Endothelial cell of umbilical vein (primary cell): ENCODE data around the gene NOTCH3. TPM values are rescaled to one million over a fixed set of nuclear protein-coding genes. Genes with fewer than 3 reads are reported as not detected.
A peak's percentile ranks its signal among the peaks of the same experiment; 100 is the strongest.

Source experiments
- BruUV-seq: library from RNA; stranded (reverse); fragments of 400-500 nt; replicated peaks from 2 replicates; lab custom pipeline; 2021; lab: Mats Ljungman, UMichigan
- CTCF ChIA-PET: fragments of 300-600, 350-600 bp; sonication (Branson Sonifier 250); formaldehyde crosslinking; loops from one replicate; lab custom pipeline; 2021; ENCODE audit warnings: antibody characterized with exemption, inconsistent platforms; lab: Charles Lee
- POLR2A ChIA-PET: fragments of 300-600, 350-600 bp; sonication (Branson Sonifier 250); formaldehyde crosslinking; loops from one replicate; lab custom pipeline; 2021; ENCODE audit warnings: antibody characterized with exemption, inconsistent platforms; lab: Charles Lee
- DNase-seq: peaks from one replicate; pipeline ENCODE4 v3.0.0-alpha.2; 2011; ENCODE audit warnings: low read depth, low spot score
- FAIRE-seq: peaks from 2 replicates; lab custom pipeline; 2011; peaks lifted over from hg19 to GRCh38; lab: Jason Lieb, UNC
- H2AFZ ChIP-seq: 2 replicates; pipeline ENCODE4 v1.6.0; 2012; ENCODE audit warnings: low read depth, low read length, control low read depth, inconsistent platforms
- H3K27ac ChIP-seq: 2 replicates; pipeline ENCODE4 v1.5.1; 2011; ENCODE audit warnings: low read depth, mild to moderate bottlenecking, control low read depth, low read length, moderate library complexity; ENCODE audit not compliant: insufficient read depth
- H3K27me3 ChIP-seq, 2 experiments: 2 replicates each; pipeline versions ENCODE4 v1.6.0 to v1.6.1; 2011; ENCODE audit warnings: low read length in 2 of 2, mixed read lengths in 1 of 2; ENCODE audit not compliant: control insufficient read depth in 2 of 2, insufficient read depth in 2 of 2
- H3K36me3 ChIP-seq, 2 experiments: 2 replicates in 1 of 2; 3 replicates in 1 of 2; pipeline ENCODE4 v1.5.1; 2011; ENCODE audit warnings: low read length in 2 of 2, mild to moderate bottlenecking in 1 of 2, moderate library complexity in 1 of 2; ENCODE audit not compliant: control insufficient read depth in 2 of 2, insufficient read depth in 2 of 2; ENCODE audit errors: extremely low read depth in 1 of 2
- H3K4me1 ChIP-seq: 3 replicates; pipeline ENCODE4 v1.5.1; 2011; ENCODE audit warnings: mild to moderate bottlenecking, low read length; ENCODE audit not compliant: control insufficient read depth, insufficient read depth; ENCODE audit errors: extremely low read depth
- H3K4me2 ChIP-seq: 2 replicates; pipeline ENCODE4 v1.6.1; 2011; ENCODE audit warnings: low read length, control low read depth, mixed read lengths; ENCODE audit not compliant: insufficient read depth
- H3K4me3 ChIP-seq, 3 experiments: fragments of 200-600 bp in 1 of 3; sonication (generic), shearing (Covaris generic) in 1 of 3; replicated peaks in 1 of 3; 2 replicates each; pipeline ENCODE4 v1.5.1; 2011 to 2016; ENCODE audit warnings: control low read depth in 3 of 3, low read length in 3 of 3, mild to moderate bottlenecking in 2 of 3, inconsistent platforms in 1 of 3, low read depth in 1 of 3, moderate library complexity in 1 of 3; ENCODE audit not compliant: insufficient read depth in 1 of 3
- H3K79me2 ChIP-seq: 2 replicates; pipeline ENCODE4 v1.6.0; 2012; ENCODE audit warnings: low read length, inconsistent platforms; ENCODE audit not compliant: control insufficient read depth, insufficient read depth
- H3K9ac ChIP-seq: replicated peaks from 2 replicates; pipeline ENCODE3; 2011; ENCODE audit warnings: low read length, control low read depth; ENCODE audit not compliant: insufficient read depth; ENCODE audit errors: extremely low read depth
- H3K9me1 ChIP-seq: replicated peaks from 3 replicates; pipeline ENCODE4 v1.6.0; 2011; ENCODE audit warnings: mild to moderate bottlenecking, low read length; ENCODE audit not compliant: control insufficient read depth, insufficient read depth; ENCODE audit errors: extremely low read depth
- H3K9me3 ChIP-seq: replicated peaks from 2 replicates; pipeline ENCODE4 v1.5.1; 2012; ENCODE audit warnings: low read length, inconsistent platforms; ENCODE audit not compliant: control insufficient read depth, insufficient read depth
- H4K20me1 ChIP-seq: replicated peaks from 2 replicates; pipeline ENCODE3; 2011; ENCODE audit warnings: mild to moderate bottlenecking, low read length; ENCODE audit not compliant: control insufficient read depth, insufficient read depth; ENCODE audit errors: extremely low read depth
- CTCF ChIP-seq, 2 donors: IDR thresholded peaks; 1 replicate in 1 of 2; 2 replicates in 1 of 2; pipeline ENCODE4 v1.5.1; 2011; ENCODE audit warnings: low read length in 2 of 2, mild to moderate bottlenecking in 2 of 2, moderate library complexity in 2 of 2, control low read depth in 1 of 2, inconsistent platforms in 1 of 2, low read depth in 1 of 2; ENCODE audit not compliant: insufficient read depth in 1 of 2; ENCODE audit errors: extremely low read depth in 1 of 2
- EZH2 ChIP-seq: IDR thresholded peaks from 2 replicates; pipeline ENCODE4 v1.6.1; 2012; ENCODE audit warnings: borderline replicate concordance, low read depth, mild to moderate bottlenecking, moderate library complexity, low read length, inconsistent platforms; ENCODE audit not compliant: severe bottlenecking
- FOS ChIP-seq: IDR thresholded peaks from 2 replicates; pipeline ENCODE4 v1.6.1; 2011; ENCODE audit warnings: mild to moderate bottlenecking, low read length, moderate library complexity, borderline replicate concordance; ENCODE audit not compliant: insufficient read depth
- GATA2 ChIP-seq: IDR thresholded peaks from 2 replicates; pipeline ENCODE4 v1.7.0; 2011; ENCODE audit warnings: low read depth, mild to moderate bottlenecking, moderate library complexity, mixed read lengths, low read length; ENCODE audit not compliant: insufficient read length, insufficient read depth
- JUN ChIP-seq: IDR thresholded peaks from 2 replicates; pipeline ENCODE4 v1.6.1; 2011; ENCODE audit warnings: borderline replicate concordance, low read depth; ENCODE audit not compliant: insufficient read length, insufficient read depth
- MAX ChIP-seq: IDR thresholded peaks from 2 replicates; pipeline ENCODE4 v1.6.1; 2011; ENCODE audit not compliant: insufficient read depth, insufficient read length
- MYC ChIP-seq: IDR thresholded peaks from one replicate; pipeline ENCODE4 v1.6.1; 2011; ENCODE audit warnings: mild to moderate bottlenecking, low read depth, low read length
- POLR2A ChIP-seq: IDR thresholded peaks from 2 replicates; pipeline ENCODE4 v1.6.1; 2012; ENCODE audit warnings: low read depth, mild to moderate bottlenecking, control low read depth, low read length
- POLR2AphosphoS5 ChIP-seq: IDR thresholded peaks from 2 replicates; pipeline ENCODE4 v1.6.1; 2012; ENCODE audit warnings: low read depth, mild to moderate bottlenecking, control low read depth, low read length, moderate library complexity; ENCODE audit not compliant: insufficient read depth
- dilution Hi-C: fragments of 300-500 bp; cut with MboI; formaldehyde crosslinking; loops from one replicate; pipeline ENCODE4 v1.15.0; 2019; ENCODE audit warnings: low sequenced_read_pairs; ENCODE audit not compliant: extremely low pct_ligation_motif_present
- intact Hi-C: fragments of 100-400 bp; cut with micrococcal nuclease; formaldehyde crosslinking; loops from one replicate; pipeline ENCODE4 v1.10.0; 2022
- polyA plus RNA-seq, 4 experiments: library from polyadenylated mRNA; depleted of rRNA in 3 of 4; stranded (reverse) in 3 of 4; unstranded in 1 of 4; fragments of >200 nt; gene quantifications; 2 replicates each; pipeline versions ENCODE4 v1.2.1 to v1.2.3, GENCODE V29; 2011 to 2012; ENCODE audit warnings: missing spikeins in 1 of 4
- total RNA-seq: library from RNA; stranded (reverse); gene quantifications from 2 replicates; pipeline ENCODE4 v1.2.3, GENCODE V29; 2021

The NOTCH3 gene
- total and polyA plus RNA-seq, 2 donors (not counting 3 experiments of a cell fraction or from before 2014, with no cell fraction given): 0.63 to 1.5 TPM

GRCh38 chr19:15248648-15249527 is 48.1 kb upstream of the NOTCH3 start:
- POLR2A ChIA-PET: no interaction called here
- H3K27ac ChIP-seq: peak overlapping the region; percentile 84
- H3K9me3 ChIP-seq: no peaks in the 10 kb centered on the region
- dilution Hi-C loops (no loop called here), intact Hi-C loops (no loop called here)
- H3K9ac ChIP-seq: peak overlapping the region; percentile 28
- no peak overlapping the region for H3K4me2 ChIP-seq
- FAIRE-seq: peak; percentile 94
- H3K4me1 ChIP-seq: peaks cover 42% of the 10 kb centered on the region
- peak; percentile 80 for DNase-seq
- TSS peak; percentile 19 for BruUV-seq
- no peaks in the 10 kb centered on the region for H3K27me3 ChIP-seq
- peaks cover 19 to 42% of the 10 kb centered on the region in 2 experiments for H3K36me3 ChIP-seq
- CTCF ChIA-PET: interaction anchor here (0.8 to 3.6 kb wide), 6 partner anchors 10 to 307 kb away, joined by 3 to 16 read pairs (median 6); partner anchors contain the start of gene EPHX3
- no peaks in the 10 kb centered on the region for H4K20me1 ChIP-seq
- H3K4me3 ChIP-seq: no peak overlapping the region
- TF ChIP-seq MYC (no peak), POLR2AphosphoS5 (no peak), GATA2 (no peak), CTCF (IDR thresholded peaks at IDR 0.05; ENCODE audit: extremely low read depth in 1 of 2, insufficient read depth in 1 of 2, low read depth in 1 of 2, low read length in 2 of 2) (no peak), JUN (no peak), EZH2 (no peak), MAX (no peak), FOS (no peak), POLR2A (no peak)
- H3K79me2 ChIP-seq: peaks cover 27% of the 10 kb centered on the region
- no peaks in the 10 kb centered on the region for H3K9me1 ChIP-seq
- no peak overlapping the region for H2AFZ ChIP-seq
